Liver (tissue), 3 donors: ENCODE results near the gene NCR2.

ENCODE experiments used
- EGR1 ChIP-seq, 2 donors: IDR thresholded peaks; 2 replicates each; pipeline ENCODE4 v1.6.1; 2016 to 2018; ENCODE audit warnings: antibody characterized with exemption in 2 of 2, low read depth in 2 of 2
- RAD21 ChIP-seq, 2 donors: IDR thresholded peaks; 2 replicates each; pipeline ENCODE4 v1.6.1; 2016; ENCODE audit warnings: antibody characterized with exemption in 2 of 2, mild to moderate bottlenecking in 2 of 2
- TAF1 ChIP-seq: conservative IDR thresholded peaks from 2 replicates; pipeline ENCODE4 v1.6.1; 2016; ENCODE audit warnings: antibody characterized with exemption, mild to moderate bottlenecking
- YY1 ChIP-seq: IDR thresholded peaks from 2 replicates; pipeline ENCODE4 v1.6.1; 2016; ENCODE audit warnings: antibody characterized with exemption, mild to moderate bottlenecking
- TF ChIP-seq, protein P1 (sequence below): fragments of 150-350 bp; IDR thresholded peaks from 2 replicates; pipeline ENCODE4 v1.5.1; 2017; ENCODE audit warnings: improper control_type of control experiment, low read depth, low read length; ENCODE audit not compliant: missing input control
- TF ChIP-seq, protein P2 (sequence below): IDR thresholded peaks from 2 replicates; pipeline ENCODE4 v1.6.1; 2016; ENCODE audit warnings: antibody characterized with exemption, mild to moderate bottlenecking
- TF ChIP-seq, protein P3 (sequence below): IDR thresholded peaks from 2 replicates; pipeline ENCODE4 v1.6.1; 2016; ENCODE audit warnings: antibody characterized with exemption
- donor health status: healthy.
- donor health status: healthy.

DNA sequence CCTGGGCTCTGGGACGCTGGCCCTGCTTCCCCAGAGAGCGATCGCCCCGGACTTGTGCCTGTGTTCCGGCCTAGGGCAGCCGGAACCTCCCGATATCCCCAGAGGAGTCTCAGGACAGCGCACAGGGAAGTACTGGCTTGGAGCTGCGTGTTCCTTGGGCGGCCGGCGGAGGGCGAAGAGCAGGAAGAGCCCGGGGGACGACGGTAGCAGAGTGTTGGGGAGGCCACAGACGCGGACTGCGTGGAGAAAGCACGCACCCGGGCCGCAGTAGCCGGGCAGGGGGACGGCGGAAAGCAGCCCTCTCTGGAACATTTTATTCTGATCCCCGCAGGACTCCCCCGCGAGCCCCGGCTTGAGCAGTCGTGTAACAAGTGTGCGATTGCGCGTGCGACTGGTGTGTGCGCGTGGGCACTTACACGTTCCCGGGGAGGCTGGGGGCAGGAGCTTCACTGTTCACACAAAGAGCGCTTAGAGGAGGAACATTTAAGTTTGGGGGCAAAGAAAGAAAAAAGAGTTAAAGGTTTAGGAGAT lies 36.1 kb downstream of the NCR2 start:
- TF ChIP-seq, protein P1, sequence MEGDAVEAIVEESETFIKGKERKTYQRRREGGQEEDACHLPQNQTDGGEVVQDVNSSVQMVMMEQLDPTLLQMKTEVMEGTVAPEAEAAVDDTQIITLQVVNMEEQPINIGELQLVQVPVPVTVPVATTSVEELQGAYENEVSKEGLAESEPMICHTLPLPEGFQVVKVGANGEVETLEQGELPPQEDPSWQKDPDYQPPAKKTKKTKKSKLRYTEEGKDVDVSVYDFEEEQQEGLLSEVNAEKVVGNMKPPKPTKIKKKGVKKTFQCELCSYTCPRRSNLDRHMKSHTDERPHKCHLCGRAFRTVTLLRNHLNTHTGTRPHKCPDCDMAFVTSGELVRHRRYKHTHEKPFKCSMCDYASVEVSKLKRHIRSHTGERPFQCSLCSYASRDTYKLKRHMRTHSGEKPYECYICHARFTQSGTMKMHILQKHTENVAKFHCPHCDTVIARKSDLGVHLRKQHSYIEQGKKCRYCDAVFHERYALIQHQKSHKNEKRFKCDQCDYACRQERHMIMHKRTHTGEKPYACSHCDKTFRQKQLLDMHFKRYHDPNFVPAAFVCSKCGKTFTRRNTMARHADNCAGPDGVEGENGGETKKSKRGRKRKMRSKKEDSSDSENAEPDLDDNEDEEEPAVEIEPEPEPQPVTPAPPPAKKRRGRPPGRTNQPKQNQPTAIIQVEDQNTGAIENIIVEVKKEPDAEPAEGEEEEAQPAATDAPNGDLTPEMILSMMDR = no peak
- TF ChIP-seq RAD21 (IDR thresholded peaks at IDR 0.05) (no peak), EGR1 (IDR thresholded peaks at IDR 0.05; ENCODE audit: low read depth in 2 of 2) (no peak), YY1 (no peak), TAF1 (no peak)
- TF ChIP-seq, protein P2, sequence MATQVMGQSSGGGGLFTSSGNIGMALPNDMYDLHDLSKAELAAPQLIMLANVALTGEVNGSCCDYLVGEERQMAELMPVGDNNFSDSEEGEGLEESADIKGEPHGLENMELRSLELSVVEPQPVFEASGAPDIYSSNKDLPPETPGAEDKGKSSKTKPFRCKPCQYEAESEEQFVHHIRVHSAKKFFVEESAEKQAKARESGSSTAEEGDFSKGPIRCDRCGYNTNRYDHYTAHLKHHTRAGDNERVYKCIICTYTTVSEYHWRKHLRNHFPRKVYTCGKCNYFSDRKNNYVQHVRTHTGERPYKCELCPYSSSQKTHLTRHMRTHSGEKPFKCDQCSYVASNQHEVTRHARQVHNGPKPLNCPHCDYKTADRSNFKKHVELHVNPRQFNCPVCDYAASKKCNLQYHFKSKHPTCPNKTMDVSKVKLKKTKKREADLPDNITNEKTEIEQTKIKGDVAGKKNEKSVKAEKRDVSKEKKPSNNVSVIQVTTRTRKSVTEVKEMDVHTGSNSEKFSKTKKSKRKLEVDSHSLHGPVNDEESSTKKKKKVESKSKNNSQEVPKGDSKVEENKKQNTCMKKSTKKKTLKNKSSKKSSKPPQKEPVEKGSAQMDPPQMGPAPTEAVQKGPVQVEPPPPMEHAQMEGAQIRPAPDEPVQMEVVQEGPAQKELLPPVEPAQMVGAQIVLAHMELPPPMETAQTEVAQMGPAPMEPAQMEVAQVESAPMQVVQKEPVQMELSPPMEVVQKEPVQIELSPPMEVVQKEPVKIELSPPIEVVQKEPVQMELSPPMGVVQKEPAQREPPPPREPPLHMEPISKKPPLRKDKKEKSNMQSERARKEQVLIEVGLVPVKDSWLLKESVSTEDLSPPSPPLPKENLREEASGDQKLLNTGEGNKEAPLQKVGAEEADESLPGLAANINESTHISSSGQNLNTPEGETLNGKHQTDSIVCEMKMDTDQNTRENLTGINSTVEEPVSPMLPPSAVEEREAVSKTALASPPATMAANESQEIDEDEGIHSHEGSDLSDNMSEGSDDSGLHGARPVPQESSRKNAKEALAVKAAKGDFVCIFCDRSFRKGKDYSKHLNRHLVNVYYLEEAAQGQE = no peak
- TF ChIP-seq, protein P3, sequence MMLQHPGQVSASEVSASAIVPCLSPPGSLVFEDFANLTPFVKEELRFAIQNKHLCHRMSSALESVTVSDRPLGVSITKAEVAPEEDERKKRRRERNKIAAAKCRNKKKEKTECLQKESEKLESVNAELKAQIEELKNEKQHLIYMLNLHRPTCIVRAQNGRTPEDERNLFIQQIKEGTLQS = no peak
